NCI-H128 (cell line): ENCODE data around the gene HS6ST1.

Source experiments
- DNase-seq: peaks from one replicate; lab custom pipeline; 2025; ENCODE audit not compliant: unreplicated experiment; lab: John Stamatoyannopoulos, UW

Gene HS6ST1

GRCh38 chr2:128311216-128311754, 7.4 kb downstream of the HS6ST1 start:
- DNase-seq: no peak

DNA sequence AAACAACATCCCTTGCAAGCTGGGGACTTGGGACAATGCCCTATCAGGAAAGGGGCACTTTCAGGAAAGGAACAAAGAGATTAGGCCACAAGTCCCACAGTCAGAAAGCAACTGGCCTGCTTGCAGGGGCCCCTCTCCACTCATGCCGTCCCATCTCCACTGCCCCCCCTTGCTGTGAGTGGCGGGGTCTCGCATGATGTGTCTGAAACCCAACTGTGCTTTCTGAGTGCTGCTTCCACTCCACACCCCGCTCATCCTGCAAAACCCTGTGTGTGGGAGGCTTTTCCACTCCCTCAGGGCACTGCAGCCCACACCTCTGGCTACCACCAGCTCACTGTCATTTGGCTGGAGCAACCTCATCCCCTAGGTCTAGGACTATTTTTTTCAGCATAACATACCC, 7.9 kb downstream of the HS6ST1 start:
- no peak for DNase-seq

- no peak for DNase-seq
Observed at GRCh38 chr2:128310094-128310716, 8.5 kb downstream of the HS6ST1 start.

GRCh38 chr2:128309280-128310093, 9.2 kb downstream of the HS6ST1 start:
- DNase-seq: no peak

GRCh38 chr2:128308889-128309279, 9.8 kb downstream of the HS6ST1 start:
- DNase-seq: no peak

GRCh38 chr2:128308284-128308731, 10.4 kb downstream of the HS6ST1 start:
- no peak for DNase-seq

DNA sequence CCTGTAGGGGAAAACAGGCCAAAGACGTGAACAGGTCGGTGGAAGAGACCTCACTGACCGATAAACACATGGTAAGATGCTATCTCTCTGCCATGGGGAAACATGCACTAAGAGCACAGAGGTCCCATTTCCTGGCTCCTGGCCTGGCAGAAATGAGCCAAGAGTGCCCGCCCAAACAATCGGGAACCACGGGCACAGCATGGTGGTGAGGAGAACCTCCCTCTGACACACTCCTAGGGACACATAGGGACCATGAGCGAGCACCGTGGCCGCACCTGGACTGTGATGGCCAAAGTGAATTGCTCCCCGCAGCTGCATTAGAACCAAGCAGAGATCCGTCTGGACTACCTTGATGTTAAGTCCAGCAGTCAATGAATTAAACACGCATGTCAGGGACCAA, 11.1 kb downstream of the HS6ST1 start:
- no peak for DNase-seq

DNA sequence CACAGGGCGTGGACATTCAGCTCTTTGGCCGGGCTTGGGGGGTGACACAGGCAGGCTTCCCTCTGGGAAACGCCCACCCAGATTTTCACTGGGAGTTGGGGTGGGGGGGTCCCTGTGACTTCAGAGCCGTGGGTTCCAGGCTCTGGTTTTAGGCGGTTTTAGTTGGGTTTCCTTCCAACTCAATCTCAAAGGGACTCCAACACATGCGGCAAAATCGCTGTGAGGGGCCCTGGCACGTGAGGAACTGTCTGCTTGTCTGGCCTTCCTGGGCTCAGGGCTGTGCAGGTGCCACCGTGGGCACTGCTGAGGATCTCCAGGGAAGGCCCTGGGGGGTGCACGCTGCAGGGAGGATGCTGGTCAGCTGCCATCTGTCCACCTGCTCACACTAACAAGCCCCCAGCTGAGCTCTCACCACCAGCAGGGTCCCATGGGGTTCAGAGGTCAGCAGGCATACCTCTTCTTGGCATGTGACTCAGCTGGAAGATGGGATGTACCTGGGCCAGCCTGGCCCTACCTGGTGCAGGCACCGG, 11.7 kb downstream of the HS6ST1 start:
- DNase-seq: no peak

DNA sequence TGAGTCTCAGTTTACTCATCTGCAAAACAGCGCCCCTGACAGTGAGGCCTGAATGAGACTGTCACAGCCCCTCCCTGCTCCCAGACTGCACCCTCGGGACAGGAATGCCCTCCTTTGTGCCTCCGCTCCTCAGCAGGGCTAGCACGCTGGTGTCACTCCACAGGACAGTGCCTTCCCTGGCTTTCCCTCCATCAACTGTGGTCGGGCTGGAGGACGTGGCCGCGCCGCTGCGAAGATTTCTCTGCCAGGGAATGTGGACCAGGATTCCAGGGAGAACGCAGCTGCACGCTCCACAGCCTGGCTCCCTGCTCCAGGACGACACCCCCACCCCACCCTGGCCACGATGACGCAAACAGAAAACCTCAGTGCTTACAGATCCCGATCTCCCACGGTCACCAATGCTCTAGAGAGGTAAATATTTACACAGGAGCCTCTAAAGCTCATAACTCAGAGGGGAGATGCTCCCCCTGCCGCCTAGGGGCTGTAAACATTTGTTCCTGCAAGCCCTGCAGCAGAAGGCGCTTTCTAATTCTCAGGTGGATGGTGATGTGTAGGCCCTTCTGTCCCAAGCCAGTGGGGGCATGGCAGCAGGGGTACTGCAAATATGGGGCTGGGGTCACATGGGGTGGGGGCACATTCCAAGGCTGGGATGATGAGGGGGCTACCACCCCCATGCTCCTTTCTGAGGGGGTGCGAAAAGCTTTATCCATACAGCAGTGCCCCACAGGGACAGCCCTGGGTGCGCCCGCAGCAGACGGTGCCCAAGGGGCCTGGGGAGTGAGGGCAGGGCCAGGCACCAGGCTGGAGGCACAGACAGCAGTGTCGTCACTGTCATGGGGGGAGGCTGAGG, 12.4 kb downstream of the HS6ST1 start:
- DNase-seq: peak; percentile 38

DNA sequence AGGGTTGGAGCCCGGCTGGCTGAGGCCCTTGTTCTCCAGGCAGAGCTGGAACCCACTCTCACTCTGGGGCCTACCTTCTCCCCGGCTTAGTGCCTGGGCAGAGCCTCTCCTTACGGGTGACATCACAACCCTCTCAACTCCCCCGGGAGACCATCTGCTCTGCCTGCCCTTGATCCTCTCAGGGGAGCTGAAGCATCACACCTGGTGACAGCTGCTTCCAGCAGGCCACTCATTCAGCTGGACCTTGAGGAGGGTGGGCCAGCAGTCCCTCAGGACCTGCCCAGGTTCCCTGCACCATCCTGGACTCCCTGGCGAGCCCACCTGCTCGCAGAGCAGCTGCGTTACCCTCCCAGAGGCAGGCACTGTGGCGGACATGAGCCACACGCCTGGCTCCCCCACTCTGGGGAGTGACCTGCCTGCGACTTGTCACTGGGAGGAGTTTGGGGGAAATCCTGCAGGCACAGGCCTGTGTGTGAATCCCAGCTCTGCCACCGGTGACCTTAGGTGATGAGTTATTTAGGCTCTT, 13.1 kb downstream of the HS6ST1 start:
- no peak for DNase-seq

DNA sequence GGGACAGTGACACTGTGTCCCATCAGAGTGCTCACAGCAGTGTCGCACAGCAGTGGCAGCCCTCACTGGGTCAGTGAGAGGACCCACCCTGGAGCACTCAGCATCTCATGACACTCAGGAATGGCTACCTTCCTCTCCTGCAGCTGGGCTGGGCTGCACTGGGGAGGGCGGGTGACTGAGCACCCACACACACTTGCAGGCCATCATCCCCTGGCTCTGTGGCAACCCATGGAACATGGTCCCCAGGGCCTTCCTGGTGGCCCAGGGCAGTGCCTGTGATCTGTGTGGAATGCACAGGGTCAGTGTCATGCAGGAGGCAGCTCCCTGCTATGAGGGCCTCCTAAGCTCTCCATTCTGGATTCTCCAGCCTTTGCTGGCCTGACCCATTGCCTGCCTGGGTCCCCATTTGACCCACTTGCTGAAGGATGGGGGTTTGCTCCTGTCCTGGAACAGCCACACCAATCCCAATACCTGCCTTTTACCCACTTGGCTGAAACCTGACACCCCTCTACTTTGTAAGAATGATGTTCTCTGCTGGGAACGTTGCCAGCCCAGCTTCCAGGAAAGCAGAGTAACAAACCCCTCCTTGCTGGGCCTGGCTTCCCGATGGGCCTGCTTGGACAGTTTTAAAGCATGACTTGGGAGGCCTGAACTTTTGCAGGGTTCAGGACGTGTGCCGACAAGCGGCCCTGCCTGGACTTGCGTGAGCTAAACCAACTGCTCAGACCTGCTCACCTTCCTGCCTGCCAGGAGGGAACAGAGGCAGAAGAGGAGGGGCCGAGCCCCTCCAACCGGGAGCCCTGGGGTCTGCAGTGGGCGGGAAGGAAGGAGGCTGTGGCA, 13.7 kb downstream of the HS6ST1 start:
- peak; percentile 68 for DNase-seq

DNA sequence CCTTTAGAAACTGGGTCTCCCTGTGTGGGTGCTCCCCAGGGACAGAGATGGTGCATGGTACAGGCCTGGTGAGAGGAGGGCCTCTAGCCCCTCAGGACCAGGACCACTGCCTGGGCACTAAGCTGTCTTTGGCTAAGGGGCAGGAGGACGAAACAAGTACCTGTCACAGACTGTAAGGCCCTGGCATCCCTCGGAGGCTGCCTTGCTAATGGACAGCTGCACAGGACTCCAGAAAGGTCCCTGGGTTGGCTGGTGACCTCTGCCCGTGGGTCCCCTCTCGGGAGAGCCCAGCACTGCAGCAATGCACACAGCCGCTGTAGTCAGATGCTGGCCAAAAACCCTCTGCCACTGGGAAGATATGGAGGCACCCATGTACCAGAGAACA, 14.3 kb downstream of the HS6ST1 start:
- DNase-seq: no peak

GRCh38 chr2:128303911-128304310, 14.8 kb downstream of the HS6ST1 start:
- no peak for DNase-seq

GRCh38 chr2:128303095-128303791, 15.4 kb downstream of the HS6ST1 start:
- no peak for DNase-seq

GRCh38 chr2:128302744-128303067, 16.0 kb downstream of the HS6ST1 start:
- DNase-seq: no peak

- no peak for DNase-seq
Observed at GRCh38 chr2:128302011-128302743, 16.5 kb downstream of the HS6ST1 start.

GRCh38 chr2:128301501-128301966, 17.1 kb downstream of the HS6ST1 start:
- DNase-seq: no peak

- DNase-seq: no peak
Observed at GRCh38 chr2:128301021-128301420, 17.6 kb downstream of the HS6ST1 start.
